Ammon's horn (tissue), 1 donor: Measurements from ENCODE around the gene MYOM1.
"Not testable (repeated sequence)": the region's sequence is repeated elsewhere in the genome, so short reads cannot be mapped to it uniquely, and the experiment has no call there.

Experiments
- DNase-seq: peaks from one replicate; pipeline ENCODE4 v3.0.0-alpha.2; 2016; ENCODE audit warnings: low spot score

MYOM1 gene

DNA sequence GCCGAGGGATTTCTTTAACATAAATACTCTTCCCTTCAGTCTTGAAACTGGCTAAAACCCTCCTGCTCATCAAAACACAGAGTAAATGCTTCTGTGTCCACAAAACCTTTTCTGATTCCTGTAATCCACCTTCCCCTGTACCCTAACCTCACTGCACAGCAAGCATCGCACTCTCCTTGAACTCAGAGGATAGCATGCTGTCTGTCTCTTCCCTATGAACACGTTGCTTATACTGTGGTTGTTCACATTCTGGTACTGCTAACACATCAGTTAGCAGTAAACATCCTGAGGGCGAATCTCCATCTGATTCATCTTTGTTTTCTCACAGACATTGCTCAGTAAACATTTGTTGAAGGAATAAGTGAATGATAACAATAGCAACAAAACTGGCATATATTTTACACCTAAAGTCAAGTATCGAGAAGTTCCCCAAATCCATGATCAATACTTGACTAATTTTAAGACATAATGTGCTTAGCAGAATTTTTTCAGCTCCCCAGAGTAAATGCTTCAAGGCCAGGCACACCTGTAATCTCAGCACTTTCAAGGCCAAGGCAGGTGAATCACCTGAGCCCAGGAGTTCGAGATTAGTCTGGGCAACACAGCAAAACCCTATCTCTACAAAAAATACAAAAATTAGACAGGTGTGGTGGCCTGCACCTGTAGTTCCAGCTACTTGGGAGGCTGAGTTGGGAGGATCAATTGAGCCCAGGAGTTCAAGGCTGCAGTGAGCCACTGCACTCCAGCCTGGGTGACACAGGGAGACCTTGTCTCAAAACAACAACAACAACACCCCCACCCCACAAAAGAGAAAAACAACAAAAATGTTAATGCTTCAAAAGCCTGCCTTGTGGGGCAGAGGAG is 161.2 kb downstream of the MYOM1 start:
- DNase-seq: no peak

DNA sequence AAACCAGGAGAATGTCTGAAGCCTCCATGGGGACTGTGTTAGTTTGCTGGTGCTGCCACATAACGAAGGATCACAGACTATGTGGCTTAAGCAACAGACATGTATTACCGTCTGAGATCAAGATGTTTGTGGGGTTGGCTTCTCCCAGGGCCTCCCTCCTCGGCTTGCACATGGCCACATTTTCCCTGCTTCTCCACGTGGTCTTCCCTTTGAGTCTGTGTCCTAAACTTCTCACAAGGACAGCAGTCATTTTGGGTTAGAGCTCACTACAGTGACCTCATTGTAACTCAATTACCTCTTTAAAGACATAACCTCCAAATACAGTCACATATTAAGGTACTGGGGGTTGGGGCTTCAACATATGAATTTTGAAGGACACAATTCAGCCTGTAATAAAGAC is 162.2 kb downstream of the MYOM1 start:
- no peak for DNase-seq

DNA sequence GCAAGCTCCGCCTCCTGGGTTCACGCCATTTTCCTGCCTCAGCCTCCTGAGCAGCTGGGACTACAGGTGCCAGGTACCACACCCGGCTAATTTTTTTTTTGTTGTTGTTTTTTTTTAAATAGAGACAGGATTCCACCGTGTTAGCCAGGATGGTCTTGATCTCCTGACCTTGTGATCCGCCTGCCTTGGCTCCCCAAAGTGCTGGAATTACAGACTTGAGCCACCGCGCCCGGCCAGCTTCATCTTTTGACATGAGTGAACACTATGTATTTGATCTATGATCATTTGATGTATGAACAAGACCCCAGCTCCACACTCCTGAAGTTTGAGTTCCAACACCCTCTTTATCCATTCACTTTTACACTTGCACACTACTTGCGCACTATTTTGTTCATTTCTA is 163.5 kb downstream of the MYOM1 start:
- no peak for DNase-seq

DNA sequence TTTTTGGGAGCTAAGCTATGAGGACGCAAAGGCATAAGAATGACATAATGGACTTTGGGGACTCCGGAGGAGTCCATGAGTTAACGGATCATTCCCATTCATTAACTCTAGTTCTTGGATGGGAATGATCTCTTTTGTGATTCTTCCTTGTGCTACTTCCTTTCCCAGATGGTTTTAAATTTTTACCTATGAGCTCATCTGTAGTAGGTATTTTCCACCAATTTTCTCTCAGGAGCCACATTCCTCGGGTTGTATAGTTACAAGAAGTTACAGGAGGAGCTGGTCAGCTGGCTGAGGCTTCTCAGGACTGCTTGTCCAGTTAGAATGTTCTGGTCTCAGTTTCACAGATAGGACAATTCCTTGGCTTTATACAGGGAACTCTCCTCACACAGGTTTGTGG is 164.0 kb downstream of the MYOM1 start:
- no peak for DNase-seq

DNA sequence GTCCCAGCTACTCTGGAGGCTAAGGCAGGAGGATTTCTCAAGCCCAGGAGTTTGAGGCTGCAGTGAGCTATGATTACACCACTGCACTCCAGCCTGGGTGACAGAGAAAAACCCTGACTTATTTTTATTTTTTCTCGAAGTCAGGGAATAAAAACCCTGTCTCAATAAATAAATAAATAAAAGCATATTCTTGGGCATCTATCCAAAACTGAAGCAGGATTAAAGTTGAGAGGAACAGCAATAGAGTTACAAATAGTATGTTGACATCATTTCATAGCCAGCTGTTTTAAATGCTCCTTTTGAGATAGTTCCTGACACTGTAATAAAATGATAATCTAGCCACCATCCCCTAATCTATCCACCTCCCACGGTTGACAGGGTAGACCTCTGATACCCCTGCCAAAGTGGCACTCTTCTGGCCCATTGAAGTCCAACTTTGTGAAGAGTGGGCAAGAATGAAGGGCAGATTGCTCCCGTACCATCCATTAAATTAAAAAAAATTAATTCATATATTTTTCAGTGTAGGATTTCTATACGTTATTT is 164.5 kb downstream of the MYOM1 start:
- DNase-seq: no peak

DNA sequence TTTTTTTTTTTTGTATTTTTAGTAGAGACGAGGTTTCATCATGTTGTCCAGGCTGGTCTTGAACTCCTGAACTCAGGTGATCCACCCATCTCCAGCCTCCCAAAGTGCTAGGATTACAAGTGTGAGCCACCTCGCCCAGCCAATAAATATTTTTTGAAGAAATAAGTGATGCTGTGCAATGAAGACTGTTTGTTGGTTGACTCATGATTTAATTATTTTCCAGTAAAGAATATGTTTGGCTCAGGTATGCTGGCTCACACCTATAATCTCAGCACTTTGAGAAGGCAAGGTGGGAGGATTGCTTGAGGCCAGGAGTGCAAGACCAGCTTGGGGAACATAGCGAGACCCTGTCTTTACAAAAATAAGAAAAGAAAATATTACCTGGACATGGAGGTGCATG is 165.0 kb downstream of the MYOM1 start:
- no peak for DNase-seq

DNA sequence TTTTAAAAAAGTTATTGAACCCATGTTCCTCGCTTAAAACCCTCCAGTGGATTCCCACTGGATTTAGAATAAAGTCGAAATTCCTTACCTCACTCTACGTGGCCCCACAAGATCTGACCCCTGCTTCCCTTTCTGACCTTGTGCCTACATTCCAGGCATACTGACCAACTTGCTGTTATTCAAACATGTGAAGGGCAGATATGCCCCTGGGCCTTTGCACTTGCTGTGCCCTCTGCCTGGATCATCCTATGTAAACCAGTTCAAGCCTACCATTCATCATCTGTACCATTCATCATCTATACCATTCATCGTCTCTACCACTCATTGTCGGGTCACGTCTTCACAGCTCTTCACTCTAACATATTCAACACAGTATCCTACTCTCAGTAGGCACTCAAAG is 165.6 kb downstream of the MYOM1 start:
- DNase-seq: no peak

DNA sequence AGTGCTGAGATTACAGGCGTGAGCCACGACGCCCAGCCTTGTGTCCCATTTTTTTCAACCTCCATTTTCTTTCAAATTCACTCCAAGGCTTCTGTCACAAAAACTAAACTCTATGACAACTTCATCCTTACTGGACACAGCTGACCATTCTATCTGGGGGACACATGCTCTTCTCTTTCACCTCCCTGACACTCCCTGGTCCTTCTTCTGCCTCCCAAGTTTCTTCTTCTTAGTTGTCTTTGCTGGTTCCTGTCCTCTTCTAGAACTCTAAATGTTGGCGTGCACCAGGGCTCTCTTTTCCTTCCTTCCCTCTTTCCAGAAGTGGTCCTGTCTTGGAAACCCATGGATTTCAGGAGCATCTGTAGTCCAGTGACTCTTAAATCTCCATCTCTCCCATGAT is 166.7 kb downstream of the MYOM1 start:
- DNase-seq: no peak

DNA sequence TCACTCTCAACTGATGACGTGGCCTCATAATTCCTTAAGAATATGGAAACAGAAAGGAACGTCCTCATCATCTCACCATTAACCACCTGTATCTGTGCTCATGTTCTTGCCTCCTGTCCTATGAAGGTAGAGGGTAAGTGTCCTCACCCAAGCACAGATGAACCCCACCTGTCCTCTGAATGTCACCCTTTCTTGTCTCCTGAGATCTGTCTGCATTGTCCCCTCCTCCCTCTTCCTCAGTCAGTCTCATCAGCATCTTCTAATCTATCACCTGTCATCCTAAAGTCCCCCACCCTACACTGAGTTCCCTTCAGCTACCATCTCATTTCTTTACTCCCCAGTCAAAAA is 167.4 kb downstream of the MYOM1 start:
- no peak for DNase-seq

DNA sequence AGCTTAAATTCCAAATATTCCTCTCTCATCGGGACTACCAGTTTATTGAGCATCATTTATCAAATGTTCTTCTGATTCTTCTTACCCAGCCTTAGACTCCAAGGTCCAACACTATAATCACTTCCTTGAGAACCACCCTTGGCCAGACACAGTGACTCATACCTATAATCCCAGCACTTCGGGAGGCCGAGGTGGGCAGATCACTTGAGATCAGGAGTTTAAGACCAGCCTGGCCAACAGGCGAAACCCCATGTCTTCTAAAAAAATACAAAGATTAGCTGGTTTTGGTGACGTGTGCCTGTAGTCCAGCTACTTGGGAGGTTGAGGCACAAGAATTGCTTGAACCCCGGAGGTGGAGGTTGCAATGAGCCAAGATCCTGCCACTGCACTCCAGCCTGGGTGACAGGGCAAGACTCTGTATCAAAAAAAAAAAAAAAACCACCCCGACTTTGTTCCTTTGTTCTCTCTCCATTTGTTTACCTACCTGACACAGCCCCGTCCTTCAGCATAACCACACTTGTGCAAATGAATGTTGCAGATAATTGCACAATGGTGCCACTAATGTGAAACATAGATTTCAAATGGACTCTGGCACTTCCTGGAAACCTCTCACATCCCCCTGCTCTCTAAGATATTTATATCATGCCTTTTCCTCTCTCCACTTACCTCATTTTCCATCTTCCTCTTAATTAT is 167.9 kb downstream of the MYOM1 start:
- no peak for DNase-seq

DNA sequence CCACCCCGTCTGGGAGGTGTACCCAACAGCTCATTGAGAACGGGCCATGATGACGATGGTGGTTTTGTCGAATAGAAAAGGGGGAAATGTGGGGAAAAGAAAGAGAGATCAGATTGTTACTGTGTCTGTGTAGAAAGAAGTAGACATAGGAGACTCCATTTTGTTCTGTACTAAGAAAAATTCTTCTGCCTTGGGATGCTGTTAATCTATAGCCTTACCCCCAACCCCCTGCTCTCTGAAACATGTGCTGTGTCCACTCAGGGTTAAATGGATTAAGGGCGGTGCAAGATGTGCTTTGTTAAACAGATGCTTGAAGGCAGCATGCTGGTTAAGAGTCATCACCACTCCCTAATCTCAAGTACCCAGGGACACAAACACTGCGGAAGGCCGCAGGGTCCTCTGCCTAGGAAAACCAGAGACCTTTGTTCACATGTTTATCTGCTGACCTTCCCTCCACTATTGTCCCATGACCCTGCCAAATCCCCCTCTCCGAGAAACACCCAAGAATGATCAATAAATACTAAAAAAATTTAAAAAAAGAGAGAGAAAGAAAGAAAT is 169.8 kb downstream of the MYOM1 start:
- not testable (repeated sequence) for DNase-seq

DNA sequence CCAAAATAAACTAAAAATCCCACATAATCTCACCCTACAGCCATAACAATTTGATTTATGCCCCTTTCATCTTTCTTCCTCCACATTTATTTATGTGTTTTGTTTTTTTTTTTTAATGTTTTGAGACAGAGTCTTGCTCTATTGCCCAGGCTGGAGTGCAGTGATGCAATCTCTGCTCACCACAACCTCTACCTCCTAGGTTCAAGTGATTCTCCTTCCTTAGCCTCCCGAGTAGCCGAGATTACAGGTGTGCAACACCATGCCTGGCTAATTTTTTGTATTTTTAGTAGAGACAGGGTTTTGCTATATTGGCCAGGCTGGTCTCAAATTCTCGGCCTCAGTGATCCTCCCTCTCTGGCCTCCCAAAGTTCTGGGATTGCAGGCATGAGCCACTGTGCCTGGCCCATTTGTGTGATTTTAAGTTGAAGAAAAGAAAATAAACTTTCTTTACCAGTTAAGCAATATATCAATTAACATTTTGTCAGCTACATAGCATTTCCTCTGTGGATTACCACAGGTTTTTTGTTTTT is 170.9 kb downstream of the MYOM1 start:
- no peak for DNase-seq

DNA sequence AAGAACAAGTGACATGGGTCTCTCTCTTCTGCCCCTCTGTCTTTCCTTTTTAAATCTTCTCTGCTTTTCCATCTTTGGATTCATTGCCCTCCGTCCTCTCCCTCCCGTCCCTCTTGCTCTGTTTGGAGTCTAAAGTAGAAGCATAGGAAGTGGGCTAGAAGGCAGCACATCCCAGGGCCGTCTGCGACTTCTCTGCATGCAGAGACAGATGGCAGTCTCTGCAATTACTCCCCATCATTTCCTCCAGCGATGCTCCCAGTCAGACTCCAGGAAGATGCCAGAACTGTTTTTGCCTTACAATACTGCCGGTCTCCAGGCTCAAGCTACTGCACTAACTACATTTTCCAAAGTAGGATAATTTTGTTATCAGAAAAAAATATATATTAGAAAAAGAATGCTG is 171.6 kb downstream of the MYOM1 start:
- DNase-seq: peak; percentile 59

DNA sequence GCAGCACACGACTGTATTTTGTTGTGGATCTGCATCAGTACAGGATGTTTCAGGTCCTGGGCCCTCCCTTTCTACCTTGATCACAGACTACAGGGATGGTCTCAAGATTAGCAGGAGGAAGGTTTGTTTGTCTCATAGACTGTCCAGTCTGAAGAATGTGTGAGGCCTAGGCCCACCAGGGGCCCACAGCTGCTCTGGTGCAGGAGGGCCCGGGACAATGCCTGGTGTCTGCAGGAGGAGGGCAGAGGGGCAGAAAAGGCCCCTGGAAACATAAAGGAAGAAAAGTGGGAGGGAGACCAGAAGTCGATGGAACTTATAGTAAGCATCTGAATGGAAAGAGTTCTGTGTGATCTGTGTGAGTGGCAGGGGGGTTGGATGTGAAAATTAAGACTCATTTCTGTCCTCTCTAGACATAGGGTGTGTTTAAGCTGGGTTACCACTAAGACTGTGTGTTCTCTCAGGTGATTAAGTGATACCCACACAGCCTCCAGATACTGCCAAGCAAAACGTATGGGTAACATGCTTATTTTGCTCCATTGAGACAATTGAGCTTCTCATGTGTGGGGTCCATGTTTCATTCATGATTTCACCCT is 173.5 kb downstream of the MYOM1 start:
- no peak for DNase-seq

DNA sequence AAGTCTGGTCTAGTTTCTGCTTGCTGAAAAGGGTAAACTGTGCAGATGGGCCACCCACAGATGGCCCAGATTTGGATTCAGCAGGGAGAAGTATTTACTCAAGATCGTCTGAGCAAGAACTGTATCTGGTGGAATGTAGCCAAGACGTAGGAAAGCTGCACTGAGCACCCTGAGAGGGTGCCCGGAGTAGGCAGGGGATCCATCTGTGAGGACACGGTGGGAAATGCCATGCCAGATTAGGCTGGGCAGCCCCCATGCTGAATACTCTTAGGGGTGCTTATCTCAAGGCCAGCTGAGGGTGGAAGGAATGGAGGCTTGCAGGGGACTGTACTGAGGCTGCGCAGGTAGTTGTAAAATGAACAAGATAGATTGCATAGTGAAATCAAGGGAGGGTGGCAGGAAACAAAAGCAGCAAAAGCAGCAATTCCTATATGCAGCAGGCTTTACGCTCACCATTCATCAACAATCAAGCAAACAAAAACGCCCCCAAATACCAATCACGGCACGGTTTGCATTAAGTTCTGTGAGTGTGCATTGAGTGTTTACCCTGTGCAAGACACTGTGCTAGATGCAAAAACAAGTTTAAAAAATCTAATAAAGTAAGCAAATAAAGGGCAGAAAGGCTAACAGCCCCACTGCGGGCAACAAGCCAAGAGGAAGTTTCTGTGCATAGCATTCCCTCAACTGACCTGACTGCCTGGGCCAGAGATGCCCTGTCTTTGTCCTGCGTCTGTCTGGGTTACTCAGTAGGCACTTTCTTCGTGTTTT is 174.7 kb downstream of the MYOM1 start:
- DNase-seq: peak; percentile 51

DNA sequence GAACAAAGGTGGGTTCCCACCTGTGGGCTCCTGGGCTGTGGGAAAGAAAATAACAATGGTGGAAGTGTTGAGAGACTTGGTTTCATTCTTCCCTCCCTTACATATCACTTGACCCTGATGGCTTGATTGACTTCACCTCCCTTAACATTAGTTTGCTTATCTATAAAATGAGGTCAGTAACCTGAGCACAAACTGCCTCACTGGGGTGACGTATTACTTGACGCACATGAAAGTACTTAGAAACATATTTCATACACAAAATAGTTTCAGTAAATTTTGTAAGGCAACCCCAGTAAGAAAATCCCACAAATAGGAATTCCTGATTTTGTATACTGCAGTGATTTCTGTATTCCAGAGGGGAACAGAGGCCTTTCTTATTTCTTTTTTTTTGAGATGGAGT is 177.4 kb downstream of the MYOM1 start:
- no peak for DNase-seq

DNA sequence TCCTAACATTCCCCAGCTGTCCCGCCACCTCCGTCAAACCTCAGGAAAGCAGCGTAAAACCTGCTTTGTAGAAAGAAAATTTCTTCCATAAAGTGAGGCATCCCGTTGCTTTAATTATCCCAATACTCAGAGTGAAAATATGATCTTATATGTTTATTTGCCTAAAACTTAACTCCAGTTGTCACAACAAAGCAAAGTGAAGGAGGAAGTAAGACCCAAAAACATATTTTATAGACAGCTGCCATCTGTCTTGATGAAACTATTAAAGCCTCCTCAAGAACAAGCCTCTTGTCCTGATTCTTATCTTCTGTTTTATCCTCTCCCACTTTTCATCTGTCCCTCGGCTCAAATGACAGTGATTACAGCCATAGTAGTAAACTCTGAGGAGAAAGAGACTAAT is 177.9 kb downstream of the MYOM1 start:
- no peak for DNase-seq

DNA sequence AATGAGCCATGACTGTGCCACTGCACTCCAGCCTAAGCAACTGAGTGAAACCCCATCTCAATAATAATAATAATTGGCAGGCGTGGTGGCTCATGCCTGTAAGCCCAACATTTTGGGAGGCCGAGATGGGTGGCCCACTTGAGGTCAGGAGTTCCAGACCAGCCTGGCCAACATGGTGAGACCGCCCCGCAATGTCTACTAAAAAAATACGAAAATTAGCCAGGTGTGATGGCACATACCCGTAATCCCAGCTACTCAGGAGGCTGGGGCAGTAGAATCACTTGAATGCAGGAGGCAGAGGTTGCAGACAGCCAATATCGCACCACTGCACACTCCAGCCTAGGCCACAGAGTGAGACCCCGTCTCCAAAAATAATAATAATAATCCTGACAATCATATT is 178.9 kb downstream of the MYOM1 start:
- DNase-seq: no peak

DNA sequence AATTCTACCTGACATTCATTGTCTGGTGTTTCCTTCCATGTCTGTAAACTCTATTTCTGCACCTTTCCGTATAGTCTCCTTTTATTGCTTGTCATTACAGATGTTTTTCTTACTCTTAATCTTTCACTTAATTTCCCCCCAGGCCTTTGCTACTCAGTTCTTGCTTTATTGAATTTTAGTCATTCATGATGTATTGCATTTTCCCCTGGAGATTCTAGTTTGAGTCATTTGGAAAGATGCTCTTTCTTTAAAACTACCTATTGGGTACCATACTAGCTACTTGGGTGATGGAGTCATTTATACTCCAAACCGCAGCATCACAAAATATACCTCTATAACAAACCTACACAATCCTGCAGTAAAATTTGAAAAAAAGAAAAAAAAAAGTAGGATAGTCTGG is 179.6 kb downstream of the MYOM1 start:
- DNase-seq: no peak

DNA sequence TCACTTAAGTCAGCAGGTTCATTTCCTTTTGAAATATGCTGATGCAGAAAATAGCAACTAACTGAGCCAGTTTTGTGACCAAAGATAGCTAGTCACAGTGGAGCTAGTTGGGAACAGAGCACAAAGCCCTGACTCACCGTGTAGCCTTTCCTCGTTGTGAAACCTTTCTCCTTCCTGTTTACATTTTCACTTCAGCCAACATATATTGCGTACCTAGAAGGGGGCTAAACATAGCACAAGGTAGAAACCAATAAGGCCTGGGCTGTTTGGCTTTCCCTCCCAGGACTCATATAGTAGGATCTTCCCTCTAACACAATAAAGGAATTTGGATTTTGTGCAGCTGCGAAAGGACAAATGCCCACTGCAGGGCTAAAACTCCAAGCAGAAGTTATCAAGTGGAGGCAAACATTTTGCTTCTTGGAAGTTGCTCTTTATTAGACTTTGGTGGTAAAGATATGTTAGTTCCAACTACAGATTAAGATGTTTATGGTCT is 182.3 kb downstream of the MYOM1 start:
- DNase-seq: peak; percentile 51

DNA sequence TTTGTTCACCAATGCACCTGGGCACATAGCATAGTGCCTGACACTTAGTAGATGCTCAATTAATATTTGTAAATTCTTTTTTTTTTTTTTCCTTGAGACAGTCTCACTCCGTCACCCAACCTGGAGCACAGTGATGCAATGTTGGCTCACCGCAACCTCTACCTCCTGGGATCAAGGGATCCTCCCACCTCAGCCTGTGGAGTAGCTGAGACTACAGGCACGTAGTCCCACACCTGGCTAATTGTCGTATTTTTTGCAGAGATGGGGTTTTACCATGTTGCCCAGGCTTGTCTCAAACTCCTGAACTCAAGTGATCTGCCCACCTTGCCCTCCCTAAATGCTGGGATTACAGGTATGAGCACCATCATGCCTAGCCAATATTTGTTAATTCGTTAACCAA is 183.7 kb downstream of the MYOM1 start:
- DNase-seq: no peak

DNA sequence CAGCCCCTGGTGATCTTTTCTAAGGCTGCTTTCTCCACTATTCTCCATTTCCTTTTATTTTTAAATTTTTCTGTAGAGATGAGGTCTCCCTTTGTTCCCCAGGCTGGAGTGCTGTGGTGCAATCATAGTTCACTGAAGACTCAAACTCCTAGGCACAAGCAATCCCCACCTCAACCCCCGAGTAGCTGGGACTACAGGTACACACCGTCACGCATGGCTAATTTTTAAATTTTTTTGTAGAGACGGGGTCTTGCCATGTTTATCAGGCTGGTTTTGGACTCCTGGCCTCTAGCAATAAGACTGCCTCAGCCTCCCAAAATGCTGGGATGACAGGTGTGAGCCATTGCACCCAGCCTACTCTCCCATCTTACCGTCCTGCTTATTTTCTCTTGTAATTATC is 184.1 kb downstream of the MYOM1 start:
- DNase-seq: no peak
